ENCODE data around the gene RNF112. TPM values are rescaled to one million over a fixed set of nuclear protein-coding genes. Genes with fewer than 3 reads are reported as not detected.

Gene RNF112
- total RNA-seq, 1 donor from 2014 or later, result 0.36 TPM

GRCh38 chr17:19365833-19366636 lies 45.0 kb upstream of the RNF112 start:
- H3K4me1 Mint-ChIP-seq (ENCODE audit: low read depth, unreplicated experiment), result peaks cover 6% of the 10 kb centered on the region
- H3K4me3 Mint-ChIP-seq (ENCODE audit: unreplicated experiment), result no peak overlapping the region
- Histone ChIP-seq H3K9me3 (ENCODE audit: insufficient read depth, low read depth, low read length) (no peaks in the 10 kb centered on the region), H3K4me2 (ENCODE audit: low read length) (no peak overlapping the region), H4K20me1 (ENCODE audit: insufficient read depth, low read length) (no peaks in the 10 kb centered on the region), H3K79me2 (ENCODE audit: insufficient read depth, low read length) (no peaks in the 10 kb centered on the region), H3K27me3 (ENCODE audit: insufficient read depth, low read length) (no peaks in the 10 kb centered on the region), H3K27ac (ENCODE audit: low read depth, low read length) (no peak overlapping the region), H3K4me1 (ENCODE audit: insufficient read depth, low read length) (peaks cover 13% of the 10 kb centered on the region), H3K4me3 (ENCODE audit: insufficient read depth, low read depth, low read length) (no peak overlapping the region), H2AFZ (ENCODE audit: low read depth, low read length) (no peak overlapping the region), H3K36me3 (ENCODE audit: insufficient read depth, low read length) (no peaks in the 10 kb centered on the region), H3K9ac (ENCODE audit: low read length) (no peak overlapping the region)
- no peak for DNase-seq (ENCODE audit: low read depth)
- no peaks in the 10 kb centered on the region for H3K9me3 Mint-ChIP-seq (ENCODE audit: unreplicated experiment)
- no peak for FAIRE-seq
- no peak for TF ChIP-seq CTCF (IDR thresholded peaks at IDR 0.05; ENCODE audit: insufficient read depth, low read depth, low read length)
- TF ChIP-seq EZH2 (IDR thresholded peaks at IDR 0.05; ENCODE audit: insufficient read depth, low read length), result no peak
- peaks cover 5% of the 10 kb centered on the region for H3K36me3 Mint-ChIP-seq (ENCODE audit: low read depth, unreplicated experiment)
- peaks cover 7% of the 10 kb centered on the region for H3K27me3 Mint-ChIP-seq (ENCODE audit: low read depth, unreplicated experiment)
- H3K27ac Mint-ChIP-seq (ENCODE audit: unreplicated experiment), result no peak overlapping the region

- Histone ChIP-seq H3K9ac (ENCODE audit: low read length) (no peak overlapping the region), H3K79me2 (ENCODE audit: insufficient read depth, low read length) (no peaks in the 10 kb centered on the region), H4K20me1 (ENCODE audit: insufficient read depth, low read length) (no peaks in the 10 kb centered on the region), H3K9me3 (ENCODE audit: insufficient read depth, low read depth, low read length) (no peaks in the 10 kb centered on the region), H3K4me1 (ENCODE audit: insufficient read depth, low read length) (peaks cover 10% of the 10 kb centered on the region), H3K27ac (ENCODE audit: low read depth, low read length) (no peak overlapping the region), H2AFZ (ENCODE audit: low read depth, low read length) (no peak overlapping the region), H3K4me2 (ENCODE audit: low read length) (no peak overlapping the region), H3K27me3 (ENCODE audit: insufficient read depth, low read length) (no peaks in the 10 kb centered on the region), H3K36me3 (ENCODE audit: insufficient read depth, low read length) (no peaks in the 10 kb centered on the region), H3K4me3 (ENCODE audit: insufficient read depth, low read depth, low read length) (no peak overlapping the region)
- no peak for TF ChIP-seq EZH2 (IDR thresholded peaks at IDR 0.05; ENCODE audit: insufficient read depth, low read length)
- no peak for TF ChIP-seq CTCF (IDR thresholded peaks at IDR 0.05; ENCODE audit: insufficient read depth, low read depth, low read length)
- DNase-seq (ENCODE audit: low read depth) (no peak), FAIRE-seq (no peak)
- Mint-ChIP-seq H3K36me3 (ENCODE audit: low read depth, unreplicated experiment) (peaks cover 2% of the 10 kb centered on the region), H3K27me3 (ENCODE audit: low read depth, unreplicated experiment) (peaks cover 7% of the 10 kb centered on the region), H3K4me3 (ENCODE audit: unreplicated experiment) (no peak overlapping the region), H3K4me1 (ENCODE audit: low read depth, unreplicated experiment) (peaks cover 9% of the 10 kb centered on the region), H3K27ac (ENCODE audit: unreplicated experiment) (no peak overlapping the region), H3K9me3 (ENCODE audit: unreplicated experiment) (no peaks in the 10 kb centered on the region)
These were observed 44.4 kb upstream of the RNF112 start for GRCh38 chr17:19366637-19366972.

- no peaks in the 10 kb centered on the region for H3K27me3 ChIP-seq (ENCODE audit: insufficient read depth, low read length)
- no peak for TF ChIP-seq CTCF (IDR thresholded peaks at IDR 0.05; ENCODE audit: insufficient read depth, low read depth, low read length)
- peaks cover 6% of the 10 kb centered on the region for H3K4me1 ChIP-seq (ENCODE audit: insufficient read depth, low read length)
- no peaks in the 10 kb centered on the region for H3K79me2 ChIP-seq (ENCODE audit: insufficient read depth, low read length)
- no peaks in the 10 kb centered on the region for H3K36me3 ChIP-seq (ENCODE audit: insufficient read depth, low read length)
- H3K9me3 Mint-ChIP-seq (ENCODE audit: unreplicated experiment), result no peaks in the 10 kb centered on the region
- no peak overlapping the region for H3K4me3 ChIP-seq (ENCODE audit: insufficient read depth, low read depth, low read length)
- H3K36me3 Mint-ChIP-seq (ENCODE audit: low read depth, unreplicated experiment), result peaks cover 2% of the 10 kb centered on the region
- H3K9ac ChIP-seq (ENCODE audit: low read length), result no peak overlapping the region
- H3K27me3 Mint-ChIP-seq (ENCODE audit: low read depth, unreplicated experiment), result peaks cover 7% of the 10 kb centered on the region
- no peak overlapping the region for H3K27ac Mint-ChIP-seq (ENCODE audit: unreplicated experiment)
- no peak overlapping the region for H3K4me2 ChIP-seq (ENCODE audit: low read length)
- peaks cover 9% of the 10 kb centered on the region for H3K4me1 Mint-ChIP-seq (ENCODE audit: low read depth, unreplicated experiment)
- H3K4me3 Mint-ChIP-seq (ENCODE audit: unreplicated experiment), result no peak overlapping the region
- H3K9me3 ChIP-seq (ENCODE audit: insufficient read depth, low read depth, low read length), result no peaks in the 10 kb centered on the region
- H4K20me1 ChIP-seq (ENCODE audit: insufficient read depth, low read length), result no peaks in the 10 kb centered on the region
- FAIRE-seq (no peak), DNase-seq (ENCODE audit: low read depth) (no peak)
- no peak overlapping the region for H2AFZ ChIP-seq (ENCODE audit: low read depth, low read length)
- H3K27ac ChIP-seq (ENCODE audit: low read depth, low read length), result no peak overlapping the region
These were observed 42.8 kb upstream of the RNF112 start for GRCh38 chr17:19368229-19368628.

All from astrocyte (in vitro differentiated cells and primary cell).